GM19025 (cell line): Measurements from ENCODE around the gene DENND6B.
A peak's percentile ranks its signal among the peaks of the same experiment; 100 is the strongest.

Experiments used
- ATAC-seq: cut with Tn5 transposase; IDR thresholded peaks from one replicate; pipeline ENCODE4 v1.9.1; 2021; ENCODE audit warnings: mild to moderate bottlenecking, low read depth, moderate library complexity; ENCODE audit not compliant: unreplicated experiment

The DENND6B gene

DNA sequence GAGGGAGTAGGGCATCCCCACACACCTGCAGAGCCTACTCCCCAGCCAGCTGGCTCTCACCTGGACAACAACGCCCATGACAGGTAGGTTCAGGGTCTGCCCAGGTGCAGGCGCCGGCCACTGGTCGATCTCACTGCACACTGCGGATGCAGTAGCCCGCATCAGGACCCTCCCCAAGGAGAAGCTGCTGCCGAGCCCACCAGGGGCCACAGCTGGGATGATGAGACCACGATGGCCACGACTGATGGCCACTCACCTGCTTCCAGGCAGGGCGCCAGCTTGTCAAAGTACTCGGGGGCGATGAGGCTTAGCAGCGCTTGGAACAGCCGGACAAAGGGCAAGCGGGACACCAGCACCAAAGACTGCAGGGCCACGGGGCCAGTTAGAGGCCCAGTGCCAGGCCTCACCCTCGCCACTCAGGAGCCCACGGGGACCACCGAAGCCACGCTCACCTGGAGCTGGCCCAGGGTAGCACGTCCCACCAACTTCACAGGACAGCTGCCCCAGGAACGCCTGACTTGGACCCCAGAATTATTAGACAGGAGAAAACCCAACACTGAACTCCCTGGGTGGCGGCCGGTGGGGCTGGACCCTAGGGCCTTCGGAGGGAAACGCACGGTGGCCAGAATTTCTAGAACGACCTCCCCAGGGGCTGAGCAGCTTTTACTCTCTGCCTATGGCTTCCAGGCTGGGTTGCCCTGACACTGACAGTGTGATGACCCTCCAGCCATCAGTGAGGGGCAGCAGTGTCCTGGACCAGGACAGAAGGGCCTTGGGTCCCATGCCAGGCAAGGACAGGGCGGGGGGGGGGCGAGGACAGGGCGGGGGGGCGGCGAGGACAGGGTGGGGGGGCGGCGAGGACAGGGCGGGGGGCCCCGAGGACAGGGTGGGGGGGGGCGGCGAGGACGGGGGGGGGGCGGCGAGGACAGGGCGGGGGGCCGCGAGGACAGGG is 10.4 kb downstream of the DENND6B start:
- ATAC-seq: no peak

- ATAC-seq: no peak
Observed at GRCh38 chr22:50315289-50316113, 11.3 kb downstream of the DENND6B start.

DNA sequence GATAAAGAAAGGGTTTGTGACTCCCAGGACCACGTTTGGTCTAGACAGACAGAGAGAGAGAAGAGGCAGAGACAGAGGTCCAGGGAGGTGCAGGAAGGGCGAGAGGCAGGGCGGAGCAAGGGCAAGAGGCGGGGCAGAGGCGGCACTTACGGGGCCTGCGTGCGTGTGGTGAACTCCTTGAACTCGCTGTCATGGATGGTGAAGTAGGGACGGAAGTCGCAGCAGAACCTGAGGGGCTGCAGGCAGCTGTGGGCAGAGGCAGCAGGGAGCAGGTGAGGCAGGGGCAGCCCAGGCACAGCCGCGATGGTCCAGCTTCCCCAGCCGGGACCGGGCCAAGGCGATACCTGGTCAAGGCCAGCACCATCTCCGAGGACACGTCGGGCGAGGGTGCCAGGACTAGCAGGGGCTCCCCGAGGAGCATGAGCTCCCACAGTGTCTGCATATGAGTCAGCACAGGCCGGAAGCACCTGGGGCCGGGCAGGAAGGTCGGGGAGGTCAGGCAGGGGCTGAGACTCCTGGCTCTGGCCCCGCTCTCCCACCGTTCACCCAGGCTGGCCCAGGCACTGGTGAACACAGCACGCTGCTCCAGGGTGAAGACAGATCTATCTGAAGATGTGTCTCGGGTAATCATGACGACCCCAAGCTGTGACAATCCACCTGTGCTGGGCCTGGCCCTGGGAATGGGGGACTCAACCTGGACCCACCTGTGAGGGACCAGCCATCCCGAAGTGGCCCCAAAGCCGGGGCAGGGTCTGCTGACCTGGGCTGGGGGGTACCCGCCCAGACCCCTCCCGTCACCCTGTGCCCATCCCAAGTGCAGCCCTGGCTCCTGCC is 12.1 kb downstream of the DENND6B start:
- peak; percentile 75 for ATAC-seq

DNA sequence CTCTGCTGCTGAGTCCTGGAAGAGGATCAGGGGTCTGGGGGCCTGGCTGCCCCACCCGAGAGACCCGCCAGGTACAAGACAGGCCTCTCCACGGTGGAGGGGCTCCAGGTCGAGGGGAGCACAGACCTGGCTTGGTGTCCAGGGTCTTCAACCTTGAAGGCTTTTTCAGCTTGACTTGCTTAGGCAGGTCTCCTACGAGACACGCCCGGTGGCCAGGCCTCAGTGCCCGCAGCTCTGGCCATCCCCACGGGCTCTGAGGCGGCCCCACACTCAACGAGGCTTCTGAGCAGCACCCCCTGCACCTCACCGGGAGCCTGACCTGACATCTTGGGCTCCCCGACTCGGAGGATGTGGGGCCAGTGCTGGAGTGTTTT is 12.7 kb downstream of the DENND6B start:
- no peak for ATAC-seq

DNA sequence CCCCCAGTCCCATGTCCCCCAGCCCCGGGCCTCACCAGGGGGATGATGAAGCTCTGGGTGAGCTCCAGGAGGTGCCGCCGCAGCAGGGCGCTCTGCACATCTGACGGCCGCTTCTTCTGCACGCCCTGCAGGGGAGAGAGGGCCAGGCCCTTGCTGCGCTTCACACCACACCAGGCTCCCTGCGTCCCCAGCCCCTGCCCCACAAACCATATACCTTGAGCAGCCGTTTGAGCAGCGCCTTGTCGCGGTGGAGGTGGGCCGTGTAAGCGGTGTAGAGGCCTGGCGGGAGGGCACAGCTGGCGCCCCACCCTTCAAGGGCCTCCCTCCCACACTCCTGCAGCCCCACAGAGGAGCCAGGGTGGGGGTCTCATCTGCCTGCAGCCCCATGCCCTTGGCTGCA is 13.2 kb downstream of the DENND6B start:
- no peak for ATAC-seq

GRCh38 chr22:50313021-50313420 is 13.8 kb downstream of the DENND6B start:
- ATAC-seq: no peak

- no peak for ATAC-seq
Observed at GRCh38 chr22:50312371-50312770, 14.4 kb downstream of the DENND6B start.

GRCh38 chr22:50311606-50312351 is 15.0 kb downstream of the DENND6B start:
- ATAC-seq: no peak

- ATAC-seq: no peak
Observed at GRCh38 chr22:50310949-50311444, 15.8 kb downstream of the DENND6B start.

DNA sequence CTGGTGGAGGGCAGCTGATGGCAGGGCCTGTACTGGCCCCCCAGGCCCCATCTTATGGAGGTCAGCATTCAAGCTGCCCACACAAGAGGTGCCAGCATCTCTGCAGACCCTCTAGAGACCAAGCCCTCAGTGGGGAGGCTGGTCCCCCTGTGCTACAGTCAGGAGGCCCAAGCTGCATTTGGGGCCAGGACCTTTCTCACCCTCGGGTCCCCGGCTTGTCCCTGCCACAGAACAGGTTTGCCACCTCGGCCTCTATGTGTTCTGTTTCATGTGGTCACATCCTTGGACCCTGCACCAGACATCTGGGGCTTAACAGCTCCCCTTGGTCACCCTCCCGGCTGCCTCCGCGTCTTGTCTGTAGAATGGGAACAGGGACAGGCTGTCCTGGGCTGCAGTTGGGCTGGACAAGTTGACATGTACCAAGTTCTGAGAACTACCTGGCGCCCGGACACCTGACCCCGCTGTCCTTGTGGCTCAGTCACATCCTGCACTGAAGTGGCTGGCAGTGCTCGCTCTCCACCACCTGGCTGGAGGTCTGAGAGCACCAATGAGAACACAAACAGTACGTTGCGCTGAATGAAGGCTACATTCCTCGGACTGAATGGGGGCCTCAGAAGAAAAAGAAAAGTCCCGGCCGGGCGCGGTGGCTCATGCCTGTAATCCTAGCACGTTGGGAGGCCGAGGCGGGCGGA is 16.6 kb downstream of the DENND6B start:
- ATAC-seq: no peak

DNA sequence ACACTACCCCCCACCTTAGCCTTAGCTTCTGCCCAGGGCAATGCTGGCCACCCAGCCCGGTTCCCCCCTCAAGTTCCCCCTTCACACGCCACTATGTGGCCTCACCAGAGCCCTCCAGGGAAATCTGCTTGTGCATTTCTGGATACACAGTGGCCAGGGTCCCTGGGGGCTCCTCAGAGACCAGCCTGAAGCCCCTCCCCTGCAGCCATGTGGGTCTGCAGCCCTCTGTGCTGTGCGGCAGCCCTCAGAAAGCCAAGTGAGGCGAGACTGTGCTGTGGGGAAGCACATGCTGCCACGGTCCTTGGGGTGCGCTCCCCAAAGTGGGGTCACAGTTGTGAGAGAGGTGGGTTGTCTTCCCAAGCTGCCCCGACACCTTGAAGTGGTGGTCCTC is 17.2 kb downstream of the DENND6B start:
- ATAC-seq: no peak

- no peak for ATAC-seq
Observed at GRCh38 chr22:50308986-50309600, 17.7 kb downstream of the DENND6B start.

- ATAC-seq: no peak
Observed at GRCh38 chr22:50308597-50308935, 18.2 kb downstream of the DENND6B start.

DNA sequence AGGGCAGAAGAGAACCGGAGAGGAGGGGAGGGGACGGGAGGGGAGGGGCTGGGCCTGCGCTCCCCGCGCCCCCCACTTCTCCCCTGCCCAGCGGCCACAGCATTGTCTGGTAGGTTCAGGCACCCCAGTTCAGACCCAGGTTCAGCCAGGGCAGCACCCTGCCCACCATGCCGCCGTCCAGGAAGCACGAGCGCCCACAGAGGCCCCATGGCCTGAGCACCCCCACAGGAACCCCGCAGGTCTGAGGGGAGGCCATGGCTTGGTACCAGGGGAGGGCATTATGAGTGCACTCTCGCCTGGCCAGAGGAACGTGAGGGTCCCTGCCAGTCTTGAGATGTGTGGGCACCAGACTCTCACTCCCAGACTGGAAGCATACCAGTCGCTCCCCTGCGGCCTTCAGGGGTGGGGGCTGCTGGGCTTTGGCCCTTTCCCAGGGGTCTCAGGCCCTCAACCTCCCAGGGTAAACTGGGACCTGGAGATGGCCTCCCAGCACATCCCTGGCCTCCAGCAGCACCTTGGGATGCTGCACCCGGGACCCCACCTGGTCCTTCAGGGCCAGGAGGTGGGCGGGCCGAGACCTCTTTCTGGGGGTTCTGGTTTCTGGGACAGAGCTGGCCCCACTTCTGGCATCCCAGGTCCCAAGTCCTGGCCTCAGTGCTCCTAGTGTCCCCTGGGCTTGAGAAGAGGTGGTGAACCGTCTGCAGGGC is 18.8 kb downstream of the DENND6B start:
- no peak for ATAC-seq

DNA sequence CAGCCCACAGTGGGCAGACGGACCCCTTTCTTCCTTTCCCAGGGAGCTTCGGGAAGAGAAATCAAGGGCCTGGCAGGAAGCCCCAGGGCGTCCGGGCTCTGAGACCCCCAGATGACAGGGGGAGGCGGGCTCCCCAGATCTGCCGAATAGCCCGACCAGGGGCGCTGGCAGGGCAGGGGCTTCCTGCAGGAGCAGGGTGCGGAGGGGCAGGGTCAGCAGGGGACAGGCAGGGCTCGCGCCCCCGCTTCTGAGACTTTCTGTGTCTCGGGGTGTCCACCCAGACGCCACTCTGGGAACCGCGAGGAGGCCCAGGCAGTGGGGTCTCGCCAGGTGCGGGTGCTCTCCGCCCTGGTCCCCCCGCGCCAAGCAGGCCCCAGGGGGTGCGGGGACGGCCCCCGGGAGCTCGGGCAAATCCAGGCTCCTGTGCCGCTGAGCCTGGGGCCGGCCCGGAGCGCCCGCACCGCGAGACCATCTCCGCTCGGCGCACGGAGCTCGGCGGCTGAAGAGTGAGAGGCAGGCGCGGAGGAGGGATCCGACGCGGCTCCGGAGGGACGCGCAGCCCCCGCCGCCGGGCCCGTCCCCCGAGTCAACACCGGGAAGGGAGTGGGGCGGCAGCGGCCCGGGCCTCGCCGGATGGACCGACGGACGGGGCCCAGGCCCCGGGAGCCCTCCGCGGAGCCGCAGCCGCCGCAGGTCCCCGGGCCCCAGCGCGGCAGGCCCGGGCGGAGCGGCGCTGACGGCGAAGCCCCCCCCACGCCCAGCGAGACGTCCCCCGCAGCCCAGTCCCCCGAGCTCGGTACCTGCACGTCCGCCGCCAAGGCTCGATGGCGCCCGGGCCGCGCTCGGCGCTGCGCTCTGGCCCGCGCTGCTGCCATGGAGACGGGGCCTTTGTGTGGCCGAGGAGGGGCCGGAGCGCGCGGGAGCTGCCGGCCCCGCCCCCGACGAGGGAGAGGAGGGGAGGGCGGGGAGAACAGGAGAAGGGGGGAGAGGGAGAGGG is 19.8 kb downstream of the DENND6B start, which contains the start of gene PLXNB2:
PLXNB2 (minus strand) TSS at position 894 of the 997 bp plus-strand sequence. CDS start 17,062 bp downstream, outside the sequence.
- no peak for ATAC-seq

DNA sequence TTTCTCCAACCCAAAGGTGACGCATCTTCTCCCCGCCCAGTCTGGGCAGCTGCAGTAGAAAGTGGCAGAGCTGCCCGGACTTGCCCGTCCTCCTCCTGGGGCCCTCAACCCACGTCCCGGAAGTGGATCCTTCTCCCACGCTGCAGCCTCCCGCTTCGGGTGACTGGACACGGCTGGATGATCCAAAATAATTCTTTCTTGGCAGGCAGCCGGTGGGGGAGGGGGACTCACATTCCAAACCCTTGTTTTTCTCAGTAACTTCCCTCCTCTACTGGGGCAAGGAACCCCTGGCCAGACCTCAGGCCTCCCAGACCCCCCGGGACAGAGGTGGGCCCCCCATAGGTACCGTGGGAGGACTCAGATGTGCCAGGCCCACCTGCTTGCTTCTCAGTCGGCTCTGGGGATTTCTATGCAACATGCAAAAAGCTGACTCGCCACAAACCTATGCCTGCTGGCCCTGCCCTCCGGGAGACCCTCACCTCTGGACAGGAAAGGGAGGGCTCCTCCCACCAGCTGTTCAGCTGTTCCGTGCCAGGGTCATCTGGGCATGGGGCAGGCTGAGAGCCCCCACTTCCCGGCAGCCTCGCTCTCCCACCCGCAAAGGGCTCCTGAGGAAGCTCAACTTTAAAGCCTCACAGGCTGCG is 20.8 kb downstream of the DENND6B start:
- no peak for ATAC-seq
